PFSK-1 (cell line): ENCODE measurements around the gene ADAR.

Experiments used
- FOXP2 ChIP-seq: optimal IDR thresholded peaks from 2 replicates; pipeline ENCODE3; 2011; ENCODE audit warnings: borderline replicate concordance, control low read depth, inconsistent platforms; ENCODE audit not compliant: insufficient read depth; ENCODE audit errors: extremely low read length, extremely low read depth
- POLR2AphosphoS5 ChIP-seq: IDR thresholded peaks from 2 replicates; pipeline ENCODE4 v1.6.1; 2012; ENCODE audit warnings: low read depth, mild to moderate bottlenecking, control low read depth, low read length, moderate library complexity
- REST ChIP-seq, 2 experiments: IDR thresholded peaks; 2 replicates each; pipeline versions ENCODE4 v1.6.1 to v1.8.0; 2011 to 2012; ENCODE audit warnings: low read depth in 2 of 2, low read length in 2 of 2, control low read depth in 1 of 2, inconsistent platforms in 1 of 2, mild to moderate bottlenecking in 1 of 2, moderate library complexity in 1 of 2; ENCODE audit not compliant: insufficient read depth in 1 of 2
- SIN3A ChIP-seq: IDR thresholded peaks from 2 replicates; pipeline ENCODE4 v1.6.1; 2012; ENCODE audit warnings: mild to moderate bottlenecking, low read length, moderate library complexity, borderline replicate concordance; ENCODE audit not compliant: insufficient read depth
- TAF1 ChIP-seq: IDR thresholded peaks from 2 replicates; pipeline ENCODE4 v1.6.1; 2012; ENCODE audit warnings: low read length, control low read depth, borderline replicate concordance; ENCODE audit not compliant: insufficient read depth

The ADAR gene

GRCh38 chr1:154622503-154623039 is 14.6 kb upstream of the ADAR start:
- TF ChIP-seq FOXP2 (no peak), SIN3A (no peak), REST (IDR thresholded peaks at IDR 0.05; ENCODE audit: insufficient read depth in 1 of 2, low read depth in 2 of 2, low read length in 2 of 2) (no peak), POLR2AphosphoS5 (no peak), TAF1 (no peak)

DNA sequence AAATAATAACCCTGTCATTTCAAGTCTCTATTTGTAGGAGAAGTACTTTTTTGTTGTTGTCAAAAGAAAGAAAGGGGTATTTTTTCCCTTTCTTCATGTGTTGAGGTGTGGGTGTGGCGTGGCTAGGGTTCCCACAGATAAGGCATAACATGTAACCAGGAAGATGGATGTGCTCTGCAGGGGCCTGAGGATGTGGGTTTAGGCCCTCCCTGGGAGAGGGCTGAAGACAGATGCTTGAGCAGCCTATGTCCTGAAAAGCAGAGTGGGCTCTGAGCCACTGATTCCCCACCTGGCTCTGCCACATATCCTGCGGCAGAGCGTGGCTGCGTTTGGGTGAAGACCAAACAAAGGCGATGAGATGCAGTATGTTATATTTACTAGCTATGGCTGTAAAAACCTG is 13.9 kb upstream of the ADAR start:
- TF ChIP-seq FOXP2 (no peak), SIN3A (no peak), REST (IDR thresholded peaks at IDR 0.05; ENCODE audit: insufficient read depth in 1 of 2, low read depth in 2 of 2, low read length in 2 of 2) (no peak), TAF1 (no peak), POLR2AphosphoS5 (no peak)

DNA sequence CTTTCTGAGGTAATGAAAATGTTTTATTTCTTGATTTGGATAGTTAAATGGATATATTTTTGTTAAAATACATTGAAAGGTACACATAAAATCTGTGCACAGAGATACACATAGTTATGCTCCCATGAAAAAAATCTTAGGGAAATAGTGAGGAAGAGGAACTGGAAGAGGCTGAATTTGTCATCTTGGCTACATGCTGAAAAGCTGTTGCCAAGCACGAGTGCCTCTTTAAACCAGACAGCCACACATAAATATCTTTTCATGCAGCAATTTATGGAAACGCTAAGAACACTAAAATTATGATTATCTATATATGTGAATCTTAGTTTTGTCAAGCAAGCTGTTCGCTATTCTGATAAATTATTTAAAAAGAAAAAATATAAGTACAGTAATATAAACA is 12.8 kb upstream of the ADAR start:
- TF ChIP-seq SIN3A = no peak
- TF ChIP-seq POLR2AphosphoS5 = no peak
- TF ChIP-seq TAF1 = no peak
- no peak for TF ChIP-seq FOXP2
- no peak for TF ChIP-seq REST (IDR thresholded peaks at IDR 0.05; ENCODE audit: insufficient read depth in 1 of 2, low read depth in 2 of 2, low read length in 2 of 2)

DNA sequence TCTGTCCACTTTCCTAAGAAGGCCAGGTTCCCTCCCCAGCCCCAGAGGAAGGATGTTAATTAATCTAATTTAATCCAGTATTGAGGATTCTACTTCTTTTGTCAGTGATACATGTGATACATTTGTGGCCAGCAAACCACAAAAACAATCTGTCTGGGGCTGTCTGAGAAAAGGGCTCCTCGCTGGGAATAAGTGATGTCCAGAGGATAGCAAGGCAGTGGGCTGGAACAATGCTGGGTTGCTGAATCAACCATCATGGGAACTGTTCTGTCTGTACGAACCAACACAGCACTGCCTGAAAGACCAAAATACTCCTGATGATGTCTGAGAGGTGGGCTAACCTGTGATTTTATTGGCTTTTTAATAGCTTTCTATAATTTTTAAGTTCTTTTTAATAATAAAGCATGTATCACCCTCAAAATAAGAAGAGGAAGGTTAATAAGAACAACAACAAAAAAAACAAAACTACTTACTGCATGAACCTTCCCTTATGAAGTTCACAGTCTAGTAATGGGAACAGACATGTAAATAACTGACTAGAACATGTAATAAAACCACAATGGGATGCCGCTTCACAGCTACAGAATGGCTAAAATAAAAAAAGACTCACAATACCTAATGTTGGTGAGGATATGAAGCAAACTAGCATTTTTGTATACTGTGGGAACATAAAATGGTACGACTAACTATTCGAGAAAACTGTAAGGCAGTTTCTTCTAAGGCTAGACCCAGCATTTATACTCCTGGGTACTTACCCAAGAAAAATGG is 11.4 kb upstream of the ADAR start:
- TF ChIP-seq POLR2AphosphoS5 = no peak
- TF ChIP-seq SIN3A = no peak
- TF ChIP-seq TAF1 = no peak
- TF ChIP-seq REST (IDR thresholded peaks at IDR 0.05; ENCODE audit: insufficient read depth in 1 of 2, low read depth in 2 of 2, low read length in 2 of 2) = no peak
- no peak for TF ChIP-seq FOXP2
